Measurements from ENCODE around the gene ENO2.

The ENO2 gene

GRCh38 chr12:6937481-6938352 is 23.3 kb downstream of the ENO2 start:
- Histone ChIP-seq H3K4me3 (ENCODE audit: low read depth, low read length) (peak overlapping the region; percentile 66), H3K27ac (peak overlapping the region; percentile 65), H3K27me3 (replicated peaks) (no peaks in the 10 kb centered on the region), H3K36me3 (replicated peaks) (peaks cover 38% of the 10 kb centered on the region)
- peak; percentile 84 for DNase-seq
- in situ Hi-C loops (cut with HindIII; ENCODE audit: low pct_ligation_motif_present, low sequenced_read_pairs) = no loop called here
- TF ChIP-seq CTCF (IDR thresholded peaks at IDR 0.05; ENCODE audit: low read depth, low read length, missing control alignments) = peak; percentile 95

GRCh38 chr12:6938353-6939190 is 24.2 kb downstream of the ENO2 start:
- H3K36me3 ChIP-seq (replicated peaks) = peaks cover 37% of the 10 kb centered on the region
- peak overlapping the region; percentile 26 for H3K4me3 ChIP-seq (ENCODE audit: low read depth, low read length)
- H3K27me3 ChIP-seq (replicated peaks) = no peaks in the 10 kb centered on the region
- no peak overlapping the region for H3K27ac ChIP-seq
- no peak for DNase-seq
- in situ Hi-C loops (cut with HindIII; ENCODE audit: low pct_ligation_motif_present, low sequenced_read_pairs) = no loop called here
- TF ChIP-seq CTCF (IDR thresholded peaks at IDR 0.05; ENCODE audit: low read depth, low read length, missing control alignments) = no peak

GRCh38 chr12:6939191-6939540 is 24.8 kb downstream of the ENO2 start:
- in situ Hi-C loops (cut with HindIII; ENCODE audit: low pct_ligation_motif_present, low sequenced_read_pairs) = no loop called here
- DNase-seq = no peak
- Histone ChIP-seq H3K36me3 (replicated peaks) (peaks cover 37% of the 10 kb centered on the region), H3K27me3 (replicated peaks) (no peaks in the 10 kb centered on the region), H3K27ac (no peak overlapping the region), H3K4me3 (ENCODE audit: low read depth, low read length) (no peak overlapping the region)
- TF ChIP-seq CTCF (IDR thresholded peaks at IDR 0.05; ENCODE audit: low read depth, low read length, missing control alignments) = no peak

GRCh38 chr12:6941267-6941666 is 26.9 kb downstream of the ENO2 start:
- H3K4me3 ChIP-seq (ENCODE audit: low read depth, low read length) = no peak overlapping the region
- in situ Hi-C loops (cut with HindIII; ENCODE audit: low pct_ligation_motif_present, low sequenced_read_pairs) = no loop called here
- no peak for DNase-seq
- no peak for TF ChIP-seq CTCF (IDR thresholded peaks at IDR 0.05; ENCODE audit: low read depth, low read length, missing control alignments)
- H3K36me3 ChIP-seq (replicated peaks) = peaks cover 24% of the 10 kb centered on the region
- H3K27ac ChIP-seq = no peak overlapping the region
- no peaks in the 10 kb centered on the region for H3K27me3 ChIP-seq (replicated peaks)

GRCh38 chr12:6941782-6942181 is 27.4 kb downstream of the ENO2 start:
- Histone ChIP-seq H3K36me3 (replicated peaks) (peaks cover 21% of the 10 kb centered on the region), H3K27ac (no peak overlapping the region), H3K4me3 (ENCODE audit: low read depth, low read length) (no peak overlapping the region), H3K27me3 (replicated peaks) (no peaks in the 10 kb centered on the region)
- TF ChIP-seq CTCF (IDR thresholded peaks at IDR 0.05; ENCODE audit: low read depth, low read length, missing control alignments) = no peak
- in situ Hi-C loops (cut with HindIII; ENCODE audit: low pct_ligation_motif_present, low sequenced_read_pairs) = no loop called here
- DNase-seq = no peak
